HG02759 (cell line): ENCODE measurements around the gene PEX3.

Experiments used
- ATAC-seq: cut with Tn5 transposase; IDR thresholded peaks from one replicate; pipeline ENCODE4 v1.9.1; 2021; ENCODE audit warnings: mild to moderate bottlenecking, moderate library complexity; ENCODE audit not compliant: unreplicated experiment

Gene PEX3

DNA sequence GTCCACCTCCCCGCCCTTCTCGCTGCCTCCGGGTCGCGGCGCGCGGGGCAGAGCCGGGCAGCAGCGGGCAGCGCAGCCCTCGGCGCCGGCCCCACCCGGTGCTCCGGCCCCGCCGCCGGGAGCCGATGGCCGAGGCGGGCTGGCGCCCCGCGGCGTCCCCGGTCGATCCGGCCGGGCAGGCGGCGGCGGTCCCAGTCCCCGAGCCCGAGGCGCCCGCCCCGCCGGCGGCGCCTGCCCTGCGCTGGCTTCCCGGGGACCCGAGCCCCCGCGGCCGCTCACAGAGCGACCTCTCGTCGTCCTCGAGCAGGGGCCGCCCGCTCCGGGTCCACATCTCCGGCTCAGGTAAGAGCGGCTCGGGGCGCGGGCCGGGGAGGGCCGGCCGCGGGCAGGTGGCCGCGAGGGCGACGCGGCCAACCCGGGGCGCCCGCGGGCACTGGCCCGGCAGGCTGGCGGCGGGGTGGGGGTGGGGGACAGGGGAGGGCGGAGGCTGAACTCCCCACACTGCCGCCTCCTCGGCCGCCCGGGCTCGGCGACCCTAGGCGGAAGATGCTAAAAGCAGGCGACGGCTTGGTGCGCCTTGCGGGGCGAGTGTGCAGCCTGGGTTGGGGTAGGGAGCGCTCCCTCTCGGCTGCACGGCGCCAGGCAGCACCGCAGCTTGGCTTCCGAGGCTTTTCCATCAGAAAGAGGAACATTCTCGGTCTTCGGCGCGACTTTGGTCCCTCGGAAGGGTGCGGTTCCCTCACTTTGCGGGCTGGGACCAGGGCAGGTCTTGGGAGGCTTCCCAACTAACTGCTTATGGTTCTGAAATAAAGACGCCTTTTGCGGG lies 86.5 kb downstream of the PEX3 start:
- peak; percentile 77 for ATAC-seq

DNA sequence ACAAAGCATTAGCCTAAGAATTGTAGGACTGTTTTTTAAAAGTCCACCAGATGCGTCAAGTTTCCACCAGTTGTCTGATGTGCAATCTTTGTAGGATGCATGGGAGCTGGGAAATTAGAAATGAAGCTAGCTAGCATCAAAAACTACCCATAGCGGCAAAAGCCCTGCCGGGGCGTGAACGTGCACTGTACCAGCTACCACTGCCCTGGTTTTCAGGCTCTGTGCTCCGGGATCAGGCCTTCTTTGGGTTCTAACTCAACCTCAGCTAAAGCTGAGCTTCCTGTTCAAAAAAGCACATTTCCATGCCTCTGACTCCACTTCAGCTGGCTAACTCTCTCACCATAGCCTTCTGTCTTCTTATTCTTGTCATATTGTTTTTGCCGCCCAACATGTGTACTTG lies 87.8 kb downstream of the PEX3 start:
- no peak for ATAC-seq

DNA sequence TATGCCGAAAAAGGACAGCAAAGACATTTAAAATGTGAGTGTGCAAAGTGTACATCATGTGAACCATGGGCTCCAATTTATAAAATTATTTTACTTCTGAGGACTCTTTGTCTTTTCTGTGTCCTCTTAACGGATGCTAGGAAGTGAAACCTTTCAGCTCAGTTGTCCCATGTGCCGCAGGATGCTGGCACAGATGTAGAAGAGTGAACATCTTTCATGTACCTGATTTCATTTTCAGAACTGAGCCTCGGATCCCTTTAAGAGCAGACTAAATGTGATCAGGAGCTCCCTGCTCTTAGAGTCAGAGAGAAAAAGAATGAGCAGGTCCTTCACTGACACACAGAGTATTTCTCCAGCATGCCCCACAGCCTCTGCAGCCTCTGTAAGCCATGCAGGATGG lies 88.5 kb downstream of the PEX3 start:
- no peak for ATAC-seq

DNA sequence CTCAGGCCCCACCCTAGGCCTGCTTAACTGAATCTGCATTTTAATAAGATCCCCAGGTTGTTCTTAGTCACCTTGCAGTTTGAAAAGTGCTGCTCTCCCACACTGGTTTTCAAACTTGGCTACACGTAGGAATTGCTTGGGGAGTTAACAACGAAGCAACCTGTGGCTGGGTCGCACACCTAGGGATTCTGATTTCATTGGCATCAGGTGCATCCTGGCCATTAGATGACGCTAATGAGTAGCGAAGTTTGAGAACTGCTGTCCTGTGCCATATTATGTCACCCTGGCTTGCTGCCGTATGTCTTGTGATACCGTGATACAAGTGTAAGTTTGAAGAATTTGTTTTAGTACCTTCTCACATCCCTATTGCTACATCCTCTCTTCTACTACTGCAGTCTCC lies 89.1 kb downstream of the PEX3 start:
- no peak for ATAC-seq

DNA sequence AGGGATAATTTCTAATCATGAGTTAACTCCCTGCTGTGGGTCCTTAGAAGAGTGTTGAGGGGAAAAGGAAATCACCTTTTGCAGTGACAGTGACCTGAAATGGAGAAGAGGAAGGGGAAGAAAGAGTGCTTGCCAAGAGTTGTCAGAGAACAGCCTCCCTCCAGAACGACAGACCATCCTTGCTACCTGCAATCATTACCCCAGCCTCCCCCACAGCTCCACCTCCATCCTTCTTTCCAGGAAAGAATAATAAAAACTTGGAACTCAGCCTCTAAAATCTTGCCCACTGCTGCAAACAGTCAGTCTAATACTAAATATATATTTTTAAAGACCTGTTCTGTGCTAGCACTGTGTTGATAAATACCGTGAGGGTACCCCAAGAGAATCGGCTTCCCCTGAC lies 89.6 kb downstream of the PEX3 start:
- ATAC-seq = no peak
